HL-60 (cell line): ENCODE measurements around the gene RASIP1.

Experiments used
- POLR2AphosphoS5 ChIP-seq: IDR thresholded peaks from 2 replicates; pipeline ENCODE4 v1.6.1; 2012; ENCODE audit warnings: low read depth
- TF ChIP-seq, protein P1 (sequence below): IDR thresholded peaks from one replicate; pipeline ENCODE4 v1.5.1; 2011; ENCODE audit warnings: low read length, control low read depth, inconsistent platforms; ENCODE audit not compliant: insufficient read depth
- TF ChIP-seq, protein P2 (sequence below): IDR thresholded peaks from 2 replicates; pipeline ENCODE4 v1.6.1; 2012; ENCODE audit warnings: low read depth; ENCODE audit not compliant: insufficient replicate concordance

DNA sequence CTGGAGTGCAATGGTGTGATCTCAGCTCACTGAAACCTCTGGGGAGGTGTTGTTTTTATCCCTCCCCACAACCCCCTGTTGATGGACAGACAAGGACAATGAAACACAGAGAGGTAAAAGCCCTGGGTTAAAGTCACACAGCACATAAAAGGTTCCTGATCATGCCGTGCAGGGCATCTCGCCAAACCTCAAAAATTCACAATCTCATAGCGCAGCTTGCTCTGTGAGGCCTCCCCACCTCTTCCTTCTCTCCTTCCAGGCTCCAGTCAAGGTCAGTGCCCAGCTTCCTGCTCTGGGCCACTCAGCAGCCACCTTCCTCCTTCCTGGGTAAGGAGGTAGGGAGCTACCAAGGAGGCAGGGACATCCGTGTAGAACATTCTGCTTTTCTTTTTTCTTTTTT is 42.4 kb downstream of the RASIP1 start:
- TF ChIP-seq, protein P1, sequence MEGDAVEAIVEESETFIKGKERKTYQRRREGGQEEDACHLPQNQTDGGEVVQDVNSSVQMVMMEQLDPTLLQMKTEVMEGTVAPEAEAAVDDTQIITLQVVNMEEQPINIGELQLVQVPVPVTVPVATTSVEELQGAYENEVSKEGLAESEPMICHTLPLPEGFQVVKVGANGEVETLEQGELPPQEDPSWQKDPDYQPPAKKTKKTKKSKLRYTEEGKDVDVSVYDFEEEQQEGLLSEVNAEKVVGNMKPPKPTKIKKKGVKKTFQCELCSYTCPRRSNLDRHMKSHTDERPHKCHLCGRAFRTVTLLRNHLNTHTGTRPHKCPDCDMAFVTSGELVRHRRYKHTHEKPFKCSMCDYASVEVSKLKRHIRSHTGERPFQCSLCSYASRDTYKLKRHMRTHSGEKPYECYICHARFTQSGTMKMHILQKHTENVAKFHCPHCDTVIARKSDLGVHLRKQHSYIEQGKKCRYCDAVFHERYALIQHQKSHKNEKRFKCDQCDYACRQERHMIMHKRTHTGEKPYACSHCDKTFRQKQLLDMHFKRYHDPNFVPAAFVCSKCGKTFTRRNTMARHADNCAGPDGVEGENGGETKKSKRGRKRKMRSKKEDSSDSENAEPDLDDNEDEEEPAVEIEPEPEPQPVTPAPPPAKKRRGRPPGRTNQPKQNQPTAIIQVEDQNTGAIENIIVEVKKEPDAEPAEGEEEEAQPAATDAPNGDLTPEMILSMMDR, result no peak
- TF ChIP-seq POLR2AphosphoS5, result no peak
- TF ChIP-seq, protein P2, sequence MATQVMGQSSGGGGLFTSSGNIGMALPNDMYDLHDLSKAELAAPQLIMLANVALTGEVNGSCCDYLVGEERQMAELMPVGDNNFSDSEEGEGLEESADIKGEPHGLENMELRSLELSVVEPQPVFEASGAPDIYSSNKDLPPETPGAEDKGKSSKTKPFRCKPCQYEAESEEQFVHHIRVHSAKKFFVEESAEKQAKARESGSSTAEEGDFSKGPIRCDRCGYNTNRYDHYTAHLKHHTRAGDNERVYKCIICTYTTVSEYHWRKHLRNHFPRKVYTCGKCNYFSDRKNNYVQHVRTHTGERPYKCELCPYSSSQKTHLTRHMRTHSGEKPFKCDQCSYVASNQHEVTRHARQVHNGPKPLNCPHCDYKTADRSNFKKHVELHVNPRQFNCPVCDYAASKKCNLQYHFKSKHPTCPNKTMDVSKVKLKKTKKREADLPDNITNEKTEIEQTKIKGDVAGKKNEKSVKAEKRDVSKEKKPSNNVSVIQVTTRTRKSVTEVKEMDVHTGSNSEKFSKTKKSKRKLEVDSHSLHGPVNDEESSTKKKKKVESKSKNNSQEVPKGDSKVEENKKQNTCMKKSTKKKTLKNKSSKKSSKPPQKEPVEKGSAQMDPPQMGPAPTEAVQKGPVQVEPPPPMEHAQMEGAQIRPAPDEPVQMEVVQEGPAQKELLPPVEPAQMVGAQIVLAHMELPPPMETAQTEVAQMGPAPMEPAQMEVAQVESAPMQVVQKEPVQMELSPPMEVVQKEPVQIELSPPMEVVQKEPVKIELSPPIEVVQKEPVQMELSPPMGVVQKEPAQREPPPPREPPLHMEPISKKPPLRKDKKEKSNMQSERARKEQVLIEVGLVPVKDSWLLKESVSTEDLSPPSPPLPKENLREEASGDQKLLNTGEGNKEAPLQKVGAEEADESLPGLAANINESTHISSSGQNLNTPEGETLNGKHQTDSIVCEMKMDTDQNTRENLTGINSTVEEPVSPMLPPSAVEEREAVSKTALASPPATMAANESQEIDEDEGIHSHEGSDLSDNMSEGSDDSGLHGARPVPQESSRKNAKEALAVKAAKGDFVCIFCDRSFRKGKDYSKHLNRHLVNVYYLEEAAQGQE, result no peak
